Measurements from ENCODE around the gene CEACAM4.

CEACAM4 gene

GRCh38 chr19:41604831-41605230 is 22.0 kb downstream of the CEACAM4 start:
- no peak for DNase-seq (ENCODE audit: low spot score)
- no peak for TF ChIP-seq CTCF (IDR thresholded peaks at IDR 0.05; ENCODE audit: extremely low read depth, missing control alignments)

- TF ChIP-seq CTCF (IDR thresholded peaks at IDR 0.05; ENCODE audit: extremely low read depth, missing control alignments): no peak
- no peak for DNase-seq (ENCODE audit: low spot score)
These were observed 25.1 kb downstream of the CEACAM4 start for GRCh38 chr19:41601771-41602170.

GRCh38 chr19:41599175-41599966 is 27.5 kb downstream of the CEACAM4 start:
- no peak for DNase-seq (ENCODE audit: low spot score)
- TF ChIP-seq CTCF (IDR thresholded peaks at IDR 0.05; ENCODE audit: extremely low read depth, missing control alignments): no peak

- DNase-seq (ENCODE audit: low spot score): peak; percentile 86
- peak; percentile 81 for TF ChIP-seq CTCF (IDR thresholded peaks at IDR 0.05; ENCODE audit: extremely low read depth, missing control alignments)
These were observed 29.3 kb downstream of the CEACAM4 start for GRCh38 chr19:41597600-41598041.

GRCh38 chr19:41595890-41596280 is 31.0 kb downstream of the CEACAM4 start:
- DNase-seq (ENCODE audit: low spot score): no peak
- no peak for TF ChIP-seq CTCF (IDR thresholded peaks at IDR 0.05; ENCODE audit: extremely low read depth, missing control alignments)

- peak; percentile 75 for DNase-seq (ENCODE audit: low spot score)
- TF ChIP-seq CTCF (IDR thresholded peaks at IDR 0.05; ENCODE audit: extremely low read depth, missing control alignments): peak; percentile 87
These were observed 31.5 kb downstream of the CEACAM4 start for GRCh38 chr19:41595258-41595889.

GRCh38 chr19:41591951-41592562 is 34.8 kb downstream of the CEACAM4 start:
- TF ChIP-seq CTCF (IDR thresholded peaks at IDR 0.05; ENCODE audit: extremely low read depth, missing control alignments): no peak
- no peak for DNase-seq (ENCODE audit: low spot score)
